HG02678 (cell line): ENCODE results near the gene RANBP1.

Source experiments
- ATAC-seq: cut with Tn5 transposase; IDR thresholded peaks from one replicate; pipeline ENCODE4 v1.9.1; 2021; ENCODE audit warnings: mild to moderate bottlenecking, moderate library complexity; ENCODE audit not compliant: unreplicated experiment

Gene RANBP1

GRCh38 chr22:20118300-20119020 lies 2.6 kb downstream of the RANBP1 start:
- no peak for ATAC-seq

GRCh38 chr22:20121856-20122415 lies 6.0 kb downstream of the RANBP1 start:
- ATAC-seq = no peak

GRCh38 chr22:20123366-20124082 lies 7.6 kb downstream of the RANBP1 start:
- ATAC-seq = no peak

- ATAC-seq = no peak
Measured at GRCh38 chr22:20124083-20124787, 8.3 kb downstream of the RANBP1 start.

- no peak for ATAC-seq
Measured at GRCh38 chr22:20125201-20126174, 9.6 kb downstream of the RANBP1 start.

GRCh38 chr22:20126284-20127029 lies 10.6 kb downstream of the RANBP1 start:
- ATAC-seq = no peak

GRCh38 chr22:20127318-20127868 lies 11.5 kb downstream of the RANBP1 start:
- no peak for ATAC-seq

GRCh38 chr22:20127869-20128618 lies 12.1 kb downstream of the RANBP1 start:
- ATAC-seq = no peak

GRCh38 chr22:20128619-20128901 lies 12.7 kb downstream of the RANBP1 start:
- ATAC-seq = no peak

- no peak for ATAC-seq
Measured at GRCh38 chr22:20128902-20129746, 13.2 kb downstream of the RANBP1 start.

GRCh38 chr22:20129747-20130014 lies 13.8 kb downstream of the RANBP1 start:
- no peak for ATAC-seq

GRCh38 chr22:20130319-20130718 lies 14.4 kb downstream of the RANBP1 start:
- no peak for ATAC-seq

- peak; percentile 68 for ATAC-seq
Measured at GRCh38 chr22:20130731-20131596, 15.1 kb downstream of the RANBP1 start.

- ATAC-seq = peak; percentile 62
Measured at GRCh38 chr22:20131597-20131858, 15.6 kb downstream of the RANBP1 start, which contains the start of gene ZDHHC8. TSS of gene ZDHHC8 (plus strand) at chr22:20131804. CDS start at chr22:20131948, 144 bp downstream.

GRCh38 chr22:20131859-20132685 lies 16.2 kb downstream of the RANBP1 start:
- no peak for ATAC-seq

GRCh38 chr22:20132686-20133246 lies 16.9 kb downstream of the RANBP1 start:
- ATAC-seq = no peak
